IPS-NIHi7 (cell line): ENCODE results near the gene IL36RN.

Source experiments
- DNase-seq: peaks from one replicate; pipeline ENCODE4 v3.0.0; 2012; ENCODE audit warnings: mixed read lengths; ENCODE audit errors: extremely low spot score

The IL36RN gene

GRCh38 chr2:113098532-113098931 lies 39.5 kb downstream of the IL36RN start:
- DNase-seq: no peak

- DNase-seq: no peak
Observed at GRCh38 chr2:113102133-113102532, 43.1 kb downstream of the IL36RN start.

- DNase-seq: no peak
Observed at GRCh38 chr2:113103277-113103676, 44.3 kb downstream of the IL36RN start.

- DNase-seq: no peak
Observed at GRCh38 chr2:113104054-113104611, 45.1 kb downstream of the IL36RN start.

- no peak for DNase-seq
Observed at GRCh38 chr2:113105047-113105785, 46.2 kb downstream of the IL36RN start.

GRCh38 chr2:113111121-113111520 lies 52.1 kb downstream of the IL36RN start:
- no peak for DNase-seq

GRCh38 chr2:113111823-113112287 lies 52.9 kb downstream of the IL36RN start:
- DNase-seq: no peak

GRCh38 chr2:113112441-113112840 lies 53.4 kb downstream of the IL36RN start:
- DNase-seq: no peak

- no peak for DNase-seq
Observed at GRCh38 chr2:113112871-113113270, 53.9 kb downstream of the IL36RN start.

- no peak for DNase-seq
Observed at GRCh38 chr2:113113807-113114206, 54.8 kb downstream of the IL36RN start.
